ENCODE results near the gene GIMAP4.

- TF ChIP-seq CTCF (IDR thresholded peaks at IDR 0.05; ENCODE audit: low read depth, low read length) = no peak
- no peak for TF ChIP-seq POLR2A (IDR thresholded peaks at IDR 0.05; ENCODE audit: extremely low read depth, insufficient read length)
- no peak for TF ChIP-seq MAX (IDR thresholded peaks at IDR 0.05; ENCODE audit: low read depth, low read length)
- no peak for TF ChIP-seq MYC (IDR thresholded peaks at IDR 0.05; ENCODE audit: low read depth, low read length)
These were observed 3.6 kb downstream of the GIMAP4 start for GRCh38 chr7:150570556-150571465.

All from NB4 (cell line).